SK-N-SH (cell line): ENCODE results near the gene HEG1.

Experiments used
- EZH2phosphoT487 ChIP-seq: fragments of 200-600 bp; sonication (generic); IDR thresholded peaks from 2 replicates; pipeline ENCODE4 v1.6.1; 2017; ENCODE audit warnings: low read depth, mixed run types, mild to moderate bottlenecking, antibody characterized with exemption, moderate library complexity, borderline replicate concordance
- MXI1 ChIP-seq: IDR thresholded peaks from 2 replicates; pipeline ENCODE4 v1.6.1; 2012; ENCODE audit warnings: mild to moderate bottlenecking, low read depth, low read length, improper control_type of control experiment
- TCF12 ChIP-seq: IDR thresholded peaks from 2 replicates; pipeline ENCODE4 v1.4.0; 2012

DNA sequence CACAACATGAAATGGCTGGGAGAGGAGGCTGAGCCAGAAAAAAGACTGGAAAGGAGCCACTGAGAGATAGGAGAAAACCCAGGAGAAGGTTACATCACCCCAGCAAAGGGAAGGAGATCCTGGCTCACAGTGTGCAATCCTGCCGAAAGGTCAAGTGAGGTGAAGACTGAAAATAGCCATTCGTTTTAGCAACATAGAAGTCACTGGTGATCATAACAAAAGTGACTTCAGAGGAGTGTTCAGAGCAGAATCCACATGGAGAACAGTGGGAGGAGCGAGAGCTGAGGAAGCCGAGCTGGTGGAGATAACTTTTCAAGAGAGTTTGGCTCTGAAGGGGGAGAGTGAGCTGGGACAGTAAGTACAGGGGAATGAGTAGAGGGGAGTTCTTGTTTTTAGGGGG, 5.4 kb upstream of the HEG1 start:
- no peak for TF ChIP-seq MXI1
- no peak for TF ChIP-seq TCF12
- no peak for TF ChIP-seq EZH2phosphoT487
